Neural cell (in vitro differentiated cells): ENCODE measurements around the gene CCDC85C. TPM values are rescaled to one million over a fixed set of nuclear protein-coding genes. Genes with fewer than 3 reads are reported as not detected.

Experiments used
- H2AFZ ChIP-seq: fragments of 200-600, 300-800 bp; sonication (generic), shearing (Covaris generic); 2 replicates; pipeline ENCODE4 v1.6.0; 2014; ENCODE audit warnings: low read depth, mild to moderate bottlenecking, antibody characterized with exemption, low read length, moderate library complexity
- H3F3A ChIP-seq: fragments of 200-600 bp; shearing (Covaris generic); 2 replicates; pipeline ENCODE4 v1.6.1; 2016; ENCODE audit warnings: mild to moderate bottlenecking, moderate library complexity, mixed read lengths, antibody characterized with exemption, low read length; ENCODE audit not compliant: insufficient read depth, poor library complexity, severe bottlenecking
- H3K27ac ChIP-seq: fragments of 200-600, 300-800 bp; sonication (generic), shearing (Covaris generic); 2 replicates; pipeline ENCODE4 v1.5.1; 2014; ENCODE audit warnings: mild to moderate bottlenecking, low read length, moderate library complexity
- H3K27me3 ChIP-seq: fragments of 300-800, 200-600 bp; sonication (generic), shearing (Covaris generic); 2 replicates; pipeline ENCODE4 v1.6.0; 2014; ENCODE audit warnings: mild to moderate bottlenecking, low read depth, low read length, moderate library complexity; ENCODE audit not compliant: insufficient read depth
- H3K36me3 ChIP-seq: fragments of 300-800, 200-600 bp; sonication (generic), shearing (Covaris generic); 2 replicates; pipeline ENCODE4 v1.5.1; 2014; ENCODE audit warnings: mild to moderate bottlenecking, antibody characterized with exemption, low read length, moderate library complexity; ENCODE audit not compliant: insufficient read depth
- H3K4me2 ChIP-seq: fragments of 300-800, 200-600 bp; sonication (generic), shearing (Covaris generic); 2 replicates; pipeline ENCODE4 v1.6.0; 2014; ENCODE audit warnings: mild to moderate bottlenecking, low read length
- H3K4me3 ChIP-seq: fragments of 300-800, 200-600 bp; sonication (generic), shearing (Covaris generic); 2 replicates; pipeline ENCODE4 v1.5.1; 2014; ENCODE audit warnings: mild to moderate bottlenecking, low read length, moderate library complexity
- H3K79me2 ChIP-seq: fragments of 200-600 bp; shearing (Covaris generic); replicated peaks from 2 replicates; pipeline ENCODE4 v1.6.0; 2014; ENCODE audit warnings: mild to moderate bottlenecking, low read length, moderate library complexity; ENCODE audit not compliant: insufficient read depth
- H3K9ac ChIP-seq: fragments of 300-800, 200-600 bp; sonication (generic), shearing (Covaris generic); 2 replicates; pipeline ENCODE4 v1.6.1; 2016; ENCODE audit warnings: mild to moderate bottlenecking, low read length, mixed read lengths
- H3K9me2 ChIP-seq: fragments of 200-600 bp; shearing (Covaris generic); 2 replicates; pipeline ENCODE4 v1.6.1; 2016; ENCODE audit warnings: mild to moderate bottlenecking, low read length, mixed read lengths; ENCODE audit not compliant: insufficient read depth
- H3K9me3 ChIP-seq: fragments of 200-600, 300-800 bp; sonication (generic), shearing (Covaris generic); 2 replicates; pipeline ENCODE4 v1.6.1; 2016; ENCODE audit warnings: mild to moderate bottlenecking, mixed run types, low read length, moderate library complexity, mixed read lengths
- H4K20me1 ChIP-seq: fragments of 200-600 bp; shearing (Covaris generic); 2 replicates; pipeline ENCODE4 v1.6.1; 2016; ENCODE audit warnings: mild to moderate bottlenecking, mixed run types; ENCODE audit not compliant: insufficient read depth
- EP300 ChIP-seq: fragments of 450-650 bp; conservative IDR thresholded peaks from 2 replicates; pipeline ENCODE4 v1.6.1; 2014; ENCODE audit warnings: antibody characterized with exemption, mild to moderate bottlenecking, moderate library complexity; ENCODE audit not compliant: poor library complexity, severe bottlenecking
- EZH2 ChIP-seq: fragments of 200-600, 300-800 bp; shearing (Covaris generic), sonication (generic); IDR thresholded peaks from 2 replicates; pipeline ENCODE4 v1.6.1; 2014; ENCODE audit warnings: antibody characterized with exemption, low read length, borderline replicate concordance, mild to moderate bottlenecking; ENCODE audit not compliant: insufficient read depth, poor library complexity, severe bottlenecking
- MXI1 ChIP-seq: fragments of 450-650 bp; conservative IDR thresholded peaks from 2 replicates; pipeline ENCODE4 v1.6.1; 2014; ENCODE audit warnings: antibody characterized with exemption, mild to moderate bottlenecking; ENCODE audit not compliant: poor library complexity, severe bottlenecking
- POLR2AphosphoS5 ChIP-seq: IDR thresholded peaks from 2 replicates; pipeline ENCODE4 v1.6.1; 2012
- RAD21 ChIP-seq: fragments of 450-650 bp; conservative IDR thresholded peaks from 2 replicates; pipeline ENCODE4 v1.6.1; 2014; ENCODE audit warnings: antibody characterized with exemption, mild to moderate bottlenecking, moderate library complexity
- REST ChIP-seq: IDR thresholded peaks from 2 replicates; pipeline ENCODE4 v1.6.1; 2012; ENCODE audit warnings: borderline replicate concordance
- SMC3 ChIP-seq: fragments of 450-650 bp; conservative IDR thresholded peaks from 2 replicates; pipeline ENCODE4 v1.6.1; 2014; ENCODE audit warnings: antibody characterized with exemption, mild to moderate bottlenecking, moderate library complexity; ENCODE audit not compliant: poor library complexity
- TAF1 ChIP-seq: IDR thresholded peaks from 2 replicates; pipeline ENCODE4 v1.6.1; 2012; ENCODE audit warnings: low read depth
- polyA plus RNA-seq: library from polyadenylated mRNA; depleted of rRNA; stranded (reverse); fragments of >200 nt; gene quantifications from 2 replicates; pipeline ENCODE4 v1.2.3, GENCODE V29; 2014
- TF ChIP-seq, protein P1 (sequence below): fragments of 450-650 bp; IDR thresholded peaks from 2 replicates; pipeline ENCODE4 v1.5.1; 2014; ENCODE audit warnings: antibody characterized with exemption, mild to moderate bottlenecking, moderate library complexity; ENCODE audit not compliant: poor library complexity, severe bottlenecking

Gene CCDC85C
- polyA plus RNA-seq, 1 donor from 2014 or later = 24.8 TPM

- no peak overlapping the region for H3K9ac ChIP-seq
- H3F3A ChIP-seq = no peaks in the 10 kb centered on the region
- no peaks in the 10 kb centered on the region for H3K9me2 ChIP-seq
- H3K27me3 ChIP-seq = no peaks in the 10 kb centered on the region
- H4K20me1 ChIP-seq = no peaks in the 10 kb centered on the region
- peaks cover 10% of the 10 kb centered on the region for H3K79me2 ChIP-seq
- no peak overlapping the region for H3K27ac ChIP-seq
- TF ChIP-seq REST (no peak), POLR2AphosphoS5 (no peak), MXI1 (no peak), EZH2 (no peak)
- TF ChIP-seq, protein P1, sequence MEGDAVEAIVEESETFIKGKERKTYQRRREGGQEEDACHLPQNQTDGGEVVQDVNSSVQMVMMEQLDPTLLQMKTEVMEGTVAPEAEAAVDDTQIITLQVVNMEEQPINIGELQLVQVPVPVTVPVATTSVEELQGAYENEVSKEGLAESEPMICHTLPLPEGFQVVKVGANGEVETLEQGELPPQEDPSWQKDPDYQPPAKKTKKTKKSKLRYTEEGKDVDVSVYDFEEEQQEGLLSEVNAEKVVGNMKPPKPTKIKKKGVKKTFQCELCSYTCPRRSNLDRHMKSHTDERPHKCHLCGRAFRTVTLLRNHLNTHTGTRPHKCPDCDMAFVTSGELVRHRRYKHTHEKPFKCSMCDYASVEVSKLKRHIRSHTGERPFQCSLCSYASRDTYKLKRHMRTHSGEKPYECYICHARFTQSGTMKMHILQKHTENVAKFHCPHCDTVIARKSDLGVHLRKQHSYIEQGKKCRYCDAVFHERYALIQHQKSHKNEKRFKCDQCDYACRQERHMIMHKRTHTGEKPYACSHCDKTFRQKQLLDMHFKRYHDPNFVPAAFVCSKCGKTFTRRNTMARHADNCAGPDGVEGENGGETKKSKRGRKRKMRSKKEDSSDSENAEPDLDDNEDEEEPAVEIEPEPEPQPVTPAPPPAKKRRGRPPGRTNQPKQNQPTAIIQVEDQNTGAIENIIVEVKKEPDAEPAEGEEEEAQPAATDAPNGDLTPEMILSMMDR = no peak
- no peak overlapping the region for H3K4me2 ChIP-seq
- no peaks in the 10 kb centered on the region for H3K9me3 ChIP-seq
- no peak overlapping the region for H3K4me3 ChIP-seq
- no peaks in the 10 kb centered on the region for H3K36me3 ChIP-seq
- no peak overlapping the region for H2AFZ ChIP-seq
Measured at GRCh38 chr14:99589031-99589441, 15.0 kb downstream of the CCDC85C start.

DNA sequence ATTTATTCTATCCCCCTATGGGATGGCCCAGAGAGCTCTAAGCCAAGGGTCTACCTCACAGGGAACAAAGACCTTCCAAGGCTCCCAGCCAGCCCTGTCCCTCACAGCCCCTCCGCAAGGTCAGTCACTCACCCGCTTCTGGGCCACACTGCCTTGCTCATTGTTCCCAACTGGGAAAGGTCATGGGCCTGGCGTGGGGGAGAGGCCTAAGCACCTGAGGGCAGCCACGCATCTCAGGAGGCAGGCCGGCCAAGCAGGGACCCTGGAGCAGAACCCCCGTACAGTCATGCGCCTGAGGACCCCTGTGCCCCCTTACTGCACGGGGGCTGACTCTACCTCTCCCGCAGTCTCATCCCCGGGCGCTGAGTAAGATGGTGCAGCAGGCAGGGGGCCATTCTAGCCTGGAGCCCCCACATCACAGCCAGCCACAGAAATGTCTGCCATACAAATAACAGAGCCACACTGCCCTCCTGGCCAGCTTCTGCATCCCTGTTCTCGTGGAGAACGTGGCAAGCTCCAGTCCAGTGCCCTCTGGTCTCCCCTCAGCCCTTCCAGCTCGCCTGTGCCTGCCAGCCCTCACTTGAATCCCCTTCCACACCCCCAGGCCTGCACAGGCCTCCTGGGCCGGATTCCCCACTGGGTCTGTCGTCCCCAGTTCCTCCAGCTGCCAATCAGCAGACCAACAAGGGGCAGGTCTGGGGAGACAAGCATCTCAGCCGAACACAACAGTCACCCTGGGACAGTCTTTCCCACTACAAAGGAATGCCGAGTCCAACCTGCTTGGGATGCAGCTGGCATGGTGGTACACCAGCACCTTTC lies 16.3 kb downstream of the CCDC85C start:
- peaks cover 10% of the 10 kb centered on the region for H3K79me2 ChIP-seq
- H3K27ac ChIP-seq = no peak overlapping the region
- H3K27me3 ChIP-seq = no peaks in the 10 kb centered on the region
- H3K9ac ChIP-seq = no peak overlapping the region
- H3K9me2 ChIP-seq = no peaks in the 10 kb centered on the region
- H3K4me3 ChIP-seq = no peak overlapping the region
- H2AFZ ChIP-seq = no peak overlapping the region
- TF ChIP-seq MXI1 (no peak), POLR2AphosphoS5 (no peak), EZH2 (no peak), SMC3 (no peak), REST (no peak), TAF1 (no peak), RAD21 (no peak), EP300 (no peak)
- TF ChIP-seq, protein P1 = no peak
- no peaks in the 10 kb centered on the region for H4K20me1 ChIP-seq
- no peaks in the 10 kb centered on the region for H3F3A ChIP-seq
- no peaks in the 10 kb centered on the region for H3K9me3 ChIP-seq
- no peaks in the 10 kb centered on the region for H3K36me3 ChIP-seq
- H3K4me2 ChIP-seq = no peak overlapping the region
